Measurements from ENCODE around the gene DNAH1. TPM values are rescaled to one million over a fixed set of nuclear protein-coding genes. Genes with fewer than 3 reads are reported as not detected.

Gene DNAH1
- total and polyA plus RNA-seq, 2 of the 13 experiments (the other 11 are each of a cell fraction or from before 2014, with no cell fraction given) = 0.64 to 3.5 TPM

- TF ChIP-seq THAP9 (CRISPR knock-in tag; IDR thresholded peaks at IDR 0.05; ENCODE audit: borderline replicate concordance) (peak; percentile 100), ZNF264 (CRISPR knock-in tag; IDR thresholded peaks at IDR 0.05) (peak; percentile 49; the same call in 1 of the 2 replicates), NKX3-1 (CRISPR knock-in tag; IDR thresholded peaks at IDR 0.05) (no peak), HIVEP1 (CRISPR knock-in tag; IDR thresholded peaks at IDR 0.05) (no peak), ZNF121 (CRISPR knock-in tag; IDR thresholded peaks at IDR 0.05) (no peak), ZNF430 (CRISPR knock-in tag; IDR thresholded peaks at IDR 0.05) (peak; percentile 62; the same call in 1 of the 2 replicates), MNT (IDR thresholded peaks at IDR 0.05) (no peak), NFE2L1 (CRISPR knock-in tag; IDR thresholded peaks at IDR 0.05; ENCODE audit: borderline replicate concordance) (no peak), ZNF24 (IDR thresholded peaks at IDR 0.05) (no peak), HOXA9 (CRISPR knock-in tag; IDR thresholded peaks at IDR 0.05; ENCODE audit: borderline replicate concordance) (no peak), PAX8 (CRISPR knock-in tag; IDR thresholded peaks at IDR 0.05; ENCODE audit: borderline replicate concordance) (peak; percentile 7; the same call in 1 of the 2 replicates), GLMP (CRISPR knock-in tag; IDR thresholded peaks at IDR 0.05; ENCODE audit: borderline replicate concordance) (no peak), ZSCAN21 (CRISPR knock-in tag; IDR thresholded peaks at IDR 0.05; ENCODE audit: borderline replicate concordance) (peak; percentile 47; the same call in 1 of the 2 replicates), RERE (CRISPR knock-in tag; IDR thresholded peaks at IDR 0.05; ENCODE audit: low read depth) (no peak), ZNF382 (CRISPR knock-in tag; IDR thresholded peaks at IDR 0.05; ENCODE audit: borderline replicate concordance) (no peak), TOE1 (CRISPR knock-in tag; IDR thresholded peaks at IDR 0.05) (no peak), PHF8 (CRISPR knock-in tag; IDR thresholded peaks at IDR 0.05) (peak; percentile 91), ELF3 (CRISPR knock-in tag; IDR thresholded peaks at IDR 0.05) (0 out of 2 replicates have a peak, but pooled peaks have one; percentile 4)
Measured at GRCh38 chr3:52278510-52279069, 37.5 kb upstream of the DNAH1 start, which contains the start of gene WDR82 (continued).
